Measurements from ENCODE around the gene RTN4. TPM values are rescaled to one million over a fixed set of nuclear protein-coding genes. Genes with fewer than 3 reads are reported as not detected.

Gene RTN4
- total RNA-seq, 4 donors from 2014 or later = 234 to 395 (median 319) TPM

DNA sequence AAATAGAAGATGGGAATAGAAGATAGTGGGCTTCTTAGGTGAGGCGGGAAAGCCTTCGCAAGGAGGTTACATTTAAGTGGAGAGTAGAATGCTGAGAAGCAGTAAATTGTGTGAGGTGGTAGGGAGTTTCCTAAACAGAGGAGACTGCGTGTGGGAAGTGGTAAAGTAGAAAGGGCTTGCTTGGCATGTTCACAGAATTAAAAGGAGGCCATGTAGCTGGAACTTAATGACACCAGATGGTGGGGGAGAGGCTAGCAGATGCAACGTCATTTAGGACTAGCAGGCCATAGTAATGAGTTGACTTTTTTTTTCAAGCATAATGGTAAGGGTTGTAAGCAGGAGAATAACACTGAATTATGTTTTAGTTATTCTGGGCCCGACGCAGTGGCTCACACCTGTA, 13.0 kb upstream of the RTN4 start:
- no peaks in the 10 kb centered on the region for H3K36me3 ChIP-seq
- 86% methylated on average over 6 of the region's 6 CpGs for WGBS
- H3K27me3 ChIP-seq = no peaks in the 10 kb centered on the region
- TF ChIP-seq EP300 (IDR thresholded peaks at IDR 0.05) = no peak
- TF ChIP-seq, protein P1, sequence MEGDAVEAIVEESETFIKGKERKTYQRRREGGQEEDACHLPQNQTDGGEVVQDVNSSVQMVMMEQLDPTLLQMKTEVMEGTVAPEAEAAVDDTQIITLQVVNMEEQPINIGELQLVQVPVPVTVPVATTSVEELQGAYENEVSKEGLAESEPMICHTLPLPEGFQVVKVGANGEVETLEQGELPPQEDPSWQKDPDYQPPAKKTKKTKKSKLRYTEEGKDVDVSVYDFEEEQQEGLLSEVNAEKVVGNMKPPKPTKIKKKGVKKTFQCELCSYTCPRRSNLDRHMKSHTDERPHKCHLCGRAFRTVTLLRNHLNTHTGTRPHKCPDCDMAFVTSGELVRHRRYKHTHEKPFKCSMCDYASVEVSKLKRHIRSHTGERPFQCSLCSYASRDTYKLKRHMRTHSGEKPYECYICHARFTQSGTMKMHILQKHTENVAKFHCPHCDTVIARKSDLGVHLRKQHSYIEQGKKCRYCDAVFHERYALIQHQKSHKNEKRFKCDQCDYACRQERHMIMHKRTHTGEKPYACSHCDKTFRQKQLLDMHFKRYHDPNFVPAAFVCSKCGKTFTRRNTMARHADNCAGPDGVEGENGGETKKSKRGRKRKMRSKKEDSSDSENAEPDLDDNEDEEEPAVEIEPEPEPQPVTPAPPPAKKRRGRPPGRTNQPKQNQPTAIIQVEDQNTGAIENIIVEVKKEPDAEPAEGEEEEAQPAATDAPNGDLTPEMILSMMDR (IDR thresholded peaks at IDR 0.05) = no peak
- H3K27ac ChIP-seq = no peak overlapping the region
- H3K9me3 ChIP-seq = no peaks in the 10 kb centered on the region
- no peak overlapping the region for H3K4me3 ChIP-seq
- no peak for DNase-seq (ENCODE audit: low spot score in 2 of 2)
- no peaks in the 10 kb centered on the region for H3K4me1 ChIP-seq

GRCh38 chr2:55062754-55063153, 12.5 kb upstream of the RTN4 start:
- no peaks in the 10 kb centered on the region for H3K27me3 ChIP-seq
- no peak for TF ChIP-seq POLR2AphosphoS5 (IDR thresholded peaks at IDR 0.05)

DNA sequence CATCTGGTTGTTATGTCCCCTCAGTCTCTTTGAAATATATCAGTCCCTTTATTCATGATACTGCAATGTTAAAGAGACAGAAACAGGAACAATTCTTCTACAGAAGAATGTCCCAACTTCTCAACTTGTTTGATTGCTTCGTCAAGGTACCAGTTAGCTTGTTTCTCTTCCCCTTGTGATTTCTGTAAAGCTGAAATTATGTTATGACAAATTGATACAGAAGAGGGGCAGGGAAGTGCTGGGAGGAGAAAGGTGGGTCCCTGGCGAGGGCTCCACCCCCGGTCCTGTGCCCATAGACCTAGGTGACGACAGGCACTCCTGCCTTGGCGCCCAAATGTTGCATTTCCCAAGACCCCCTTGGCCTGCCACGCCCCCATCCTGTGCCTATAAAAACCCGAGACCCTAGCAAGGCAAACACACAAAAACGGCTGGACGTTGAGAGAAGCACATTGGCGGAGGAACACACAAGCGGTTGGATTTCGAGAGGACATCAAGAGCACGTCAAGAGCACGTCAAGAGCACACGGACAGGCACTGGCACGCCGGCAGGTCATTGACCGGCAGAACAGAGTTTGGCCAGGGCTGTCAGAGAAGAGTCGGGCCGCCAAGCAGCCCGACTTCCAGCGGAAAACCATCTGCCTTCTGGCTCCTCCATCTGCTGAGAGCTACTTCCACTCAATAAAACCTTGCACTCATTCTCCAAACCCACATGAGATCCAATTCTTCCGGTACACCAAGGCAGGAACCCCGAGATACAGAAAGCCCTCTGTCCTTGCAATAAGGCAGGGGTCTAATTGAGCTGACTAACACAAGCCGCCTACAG, 11.5 kb upstream of the RTN4 start:
- 92% methylated on average over 25 of the region's 25 CpGs for WGBS
- no peak overlapping the region for H3K27ac ChIP-seq

More at GRCh38 chr2:55062754-55063153, 12.5 kb upstream of the RTN4 start:
- no peak for DNase-seq (ENCODE audit: low spot score in 2 of 2)
- Histone ChIP-seq H3K4me3 (no peak overlapping the region), H3K36me3 (no peaks in the 10 kb centered on the region), H3K4me1 (no peaks in the 10 kb centered on the region), H3K9me3 (no peaks in the 10 kb centered on the region), H3K27ac (no peak overlapping the region)
- 80% methylated on average over 1 of the region's 1 CpG for WGBS

GRCh38 chr2:55059793-55060192, 9.5 kb upstream of the RTN4 start:
- TF ChIP-seq EP300 (IDR thresholded peaks at IDR 0.05) (no peak), POLR2AphosphoS5 (IDR thresholded peaks at IDR 0.05) (no peak), POLR2A (IDR thresholded peaks at IDR 0.05) (no peak)
- TF ChIP-seq, protein P1 (IDR thresholded peaks at IDR 0.05) = no peak
- H3K4me3 ChIP-seq = no peak overlapping the region
- H3K27ac ChIP-seq = no peak overlapping the region
- no peaks in the 10 kb centered on the region for H3K36me3 ChIP-seq
- no peaks in the 10 kb centered on the region for H3K9me3 ChIP-seq
- no peaks in the 10 kb centered on the region for H3K4me1 ChIP-seq
- WGBS = 93% methylated on average over 4 of the region's 4 CpGs
- DNase-seq (ENCODE audit: low spot score in 2 of 2) = no peak
- H3K27me3 ChIP-seq = no peaks in the 10 kb centered on the region

More for the DNA sequence above, 11.5 kb upstream of the RTN4 start:
- DNase-seq (ENCODE audit: low spot score in 2 of 2) = no peak
- TF ChIP-seq POLR2AphosphoS5 (IDR thresholded peaks at IDR 0.05) (no peak), EP300 (IDR thresholded peaks at IDR 0.05) (no peak), POLR2A (IDR thresholded peaks at IDR 0.05) (no peak)
- TF ChIP-seq, protein P1 (IDR thresholded peaks at IDR 0.05) = no peak
- Histone ChIP-seq H3K4me3 (no peak overlapping the region), H3K4me1 (no peaks in the 10 kb centered on the region), H3K9me3 (no peaks in the 10 kb centered on the region), H3K27me3 (no peaks in the 10 kb centered on the region), H3K36me3 (no peaks in the 10 kb centered on the region)

DNA sequence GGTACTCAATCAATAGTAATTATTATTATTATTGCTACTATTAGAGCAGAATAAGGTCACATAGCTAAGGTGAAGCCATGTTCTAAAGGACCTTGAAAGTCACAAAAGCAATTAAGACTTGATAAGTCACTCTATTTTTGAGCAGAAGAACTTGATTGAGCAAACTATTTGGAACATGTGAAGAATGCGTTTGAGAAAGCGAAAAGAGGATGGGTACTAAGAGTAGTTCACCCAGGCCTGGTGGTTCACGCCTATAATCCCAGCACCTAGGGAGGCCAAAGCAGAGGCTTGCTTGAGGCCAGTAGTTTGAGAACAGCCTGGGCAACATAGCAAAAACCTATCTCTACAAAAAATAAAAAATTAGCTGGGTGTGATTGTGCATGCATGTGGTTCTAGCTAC, 7.2 kb upstream of the RTN4 start:
- no peak overlapping the region for H3K27ac ChIP-seq
- no peak for TF ChIP-seq POLR2A (IDR thresholded peaks at IDR 0.05)
- no peak for TF ChIP-seq EP300 (IDR thresholded peaks at IDR 0.05)
- TF ChIP-seq, protein P1 (IDR thresholded peaks at IDR 0.05) = no peak
- no peak for TF ChIP-seq POLR2AphosphoS5 (IDR thresholded peaks at IDR 0.05)
- no peaks in the 10 kb centered on the region for H3K27me3 ChIP-seq
- H3K36me3 ChIP-seq = no peaks in the 10 kb centered on the region
- H3K4me1 ChIP-seq = peaks cover 4% of the 10 kb centered on the region
- 97% methylated on average over 3 of the region's 3 CpGs for WGBS
- no peak overlapping the region for H3K4me3 ChIP-seq
- no peak for DNase-seq (ENCODE audit: low spot score in 2 of 2)
- no peaks in the 10 kb centered on the region for H3K9me3 ChIP-seq
